Pulmonary artery endothelial cell (primary cell): ENCODE results near the gene ORM2. TPM values are rescaled to one million over a fixed set of nuclear protein-coding genes. Genes with fewer than 3 reads are reported as not detected.

Source experiments
- DNase-seq: peaks from one replicate; pipeline ENCODE4 v3.0.0-alpha.2; 2011; ENCODE audit warnings: low read depth, low spot score
- total RNA-seq: library from RNA; depleted of rRNA; stranded (reverse); fragments of >200 nt; gene quantifications from 2 replicates; pipeline ENCODE4 v1.2.3, GENCODE V29; 2014

The ORM2 gene
- total RNA-seq, 1 donor from 2014 or later: not detected

DNA sequence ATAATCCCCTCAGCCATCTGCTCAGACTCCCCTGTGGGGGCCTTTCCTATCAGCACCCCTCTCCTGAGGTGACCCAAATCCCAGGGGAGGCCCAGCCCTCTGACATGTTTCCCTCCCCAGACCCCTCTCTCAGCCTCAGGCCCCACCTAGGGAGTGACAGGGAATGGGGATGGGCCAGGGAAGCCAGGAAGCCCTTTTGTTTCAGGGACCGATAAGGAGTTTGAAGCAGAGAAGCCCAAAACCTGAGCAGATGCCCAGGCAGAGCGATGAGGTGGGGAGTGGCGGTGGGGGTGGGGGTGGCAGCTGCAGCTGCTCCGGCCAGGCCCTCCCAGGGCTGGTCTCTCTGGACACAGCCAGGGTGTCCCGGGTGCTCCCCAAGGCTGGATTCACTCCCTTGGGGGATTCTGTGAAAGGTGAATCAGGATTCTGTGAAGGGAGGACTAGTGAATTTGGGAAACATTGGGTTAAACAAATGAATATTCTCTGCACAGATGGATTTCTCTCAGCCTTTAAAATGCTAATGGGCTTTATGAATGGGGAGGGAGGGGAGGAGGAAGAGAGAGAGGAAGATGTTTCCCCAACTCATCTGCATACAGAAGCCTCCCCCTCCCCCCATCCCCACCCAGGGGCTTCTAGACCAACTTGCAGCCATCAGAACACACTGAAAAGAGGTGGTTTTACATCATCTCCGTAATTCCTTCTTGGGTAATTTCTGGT is 40.7 kb downstream of the ORM2 start:
- DNase-seq: no peak

- no peak for DNase-seq
These were observed 41.3 kb downstream of the ORM2 start for GRCh38 chr9:114370968-114371320.

- DNase-seq: no peak
These were observed 41.8 kb downstream of the ORM2 start for GRCh38 chr9:114371343-114371944.

GRCh38 chr9:114371973-114372917 is 42.6 kb downstream of the ORM2 start:
- no peak for DNase-seq

DNA sequence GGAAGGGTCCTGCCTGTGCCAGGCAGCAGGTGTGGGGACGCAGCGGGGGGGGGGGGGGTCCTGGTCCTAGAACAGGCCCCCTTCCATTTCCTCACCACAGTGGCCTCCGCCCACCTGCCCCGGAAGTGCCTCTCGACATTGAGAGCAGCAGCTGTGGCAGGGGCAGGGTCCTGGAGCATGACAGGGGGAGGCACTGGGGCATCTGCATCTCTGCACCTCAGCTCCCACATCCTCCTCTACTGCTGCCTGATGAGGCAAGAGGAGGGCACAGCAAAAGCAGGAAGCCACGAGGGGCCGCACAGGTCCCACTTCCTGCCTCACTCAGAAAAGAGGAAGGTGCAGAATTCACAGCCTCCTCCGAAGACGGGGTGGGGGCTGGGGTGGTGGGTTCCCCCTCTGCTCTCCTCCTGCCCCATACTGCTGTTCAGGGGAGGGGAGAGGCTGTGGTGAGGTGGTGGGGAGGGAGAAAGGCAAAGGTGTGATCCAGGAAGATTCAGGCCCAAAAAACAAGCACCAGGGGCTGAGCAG is 43.3 kb downstream of the ORM2 start:
- no peak for DNase-seq

DNA sequence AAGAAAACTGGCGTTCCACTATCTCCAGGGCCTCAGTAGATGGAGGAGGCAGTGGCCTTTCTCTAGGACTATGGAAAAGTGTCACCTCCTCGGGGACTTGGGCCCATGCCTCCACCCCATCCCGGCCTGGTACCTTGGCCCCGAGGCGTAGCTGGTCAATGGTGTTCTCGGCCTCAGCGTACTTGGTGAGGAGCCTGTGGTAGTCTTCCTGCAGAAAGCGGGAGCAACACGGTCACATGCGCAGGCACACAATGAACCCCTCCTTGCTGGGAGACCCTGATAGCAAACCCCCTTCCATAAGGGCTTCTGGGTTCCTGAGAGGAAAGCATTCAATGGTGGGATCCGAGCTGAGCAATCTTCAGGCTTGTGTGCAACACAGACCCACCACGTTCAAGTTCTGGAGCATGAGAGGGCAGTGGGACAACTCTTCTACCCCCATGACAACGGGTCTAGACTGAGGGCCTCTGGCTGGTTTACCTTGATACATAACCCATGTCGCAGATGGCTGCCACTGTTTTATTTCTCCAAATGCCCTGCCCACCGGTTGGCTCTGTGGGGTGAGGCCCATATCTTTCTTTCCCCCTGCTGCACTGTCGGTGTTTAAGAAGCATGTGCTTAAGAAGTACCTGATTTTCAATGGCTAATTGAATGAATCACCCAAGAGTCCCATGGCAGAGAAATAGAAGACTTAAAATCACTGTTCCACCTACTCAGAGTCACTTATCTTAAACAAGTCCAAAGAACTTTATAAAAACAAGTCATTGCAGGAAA is 44.5 kb downstream of the ORM2 start:
- DNase-seq: no peak

DNA sequence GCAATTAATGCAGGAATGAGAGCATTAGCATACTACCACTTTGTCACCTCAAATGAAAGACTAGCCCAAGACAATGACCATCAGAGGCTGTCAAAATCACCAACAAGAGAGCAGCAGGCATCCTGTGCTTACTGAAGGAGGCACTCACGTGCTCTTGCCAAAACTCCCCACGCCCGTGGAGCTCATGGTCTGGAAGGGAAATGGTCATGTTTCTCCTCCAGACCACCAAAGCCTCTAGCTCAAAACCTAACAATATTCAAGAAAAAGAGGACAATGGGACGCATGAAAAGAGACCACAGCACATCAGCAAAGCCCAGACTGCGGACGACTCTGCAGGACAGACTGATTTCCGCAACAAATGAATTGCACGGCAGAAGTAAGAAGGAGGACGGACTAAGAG is 45.3 kb downstream of the ORM2 start:
- DNase-seq: no peak

- DNase-seq: no peak
These were observed 45.9 kb downstream of the ORM2 start for GRCh38 chr9:114375386-114376175.

DNA sequence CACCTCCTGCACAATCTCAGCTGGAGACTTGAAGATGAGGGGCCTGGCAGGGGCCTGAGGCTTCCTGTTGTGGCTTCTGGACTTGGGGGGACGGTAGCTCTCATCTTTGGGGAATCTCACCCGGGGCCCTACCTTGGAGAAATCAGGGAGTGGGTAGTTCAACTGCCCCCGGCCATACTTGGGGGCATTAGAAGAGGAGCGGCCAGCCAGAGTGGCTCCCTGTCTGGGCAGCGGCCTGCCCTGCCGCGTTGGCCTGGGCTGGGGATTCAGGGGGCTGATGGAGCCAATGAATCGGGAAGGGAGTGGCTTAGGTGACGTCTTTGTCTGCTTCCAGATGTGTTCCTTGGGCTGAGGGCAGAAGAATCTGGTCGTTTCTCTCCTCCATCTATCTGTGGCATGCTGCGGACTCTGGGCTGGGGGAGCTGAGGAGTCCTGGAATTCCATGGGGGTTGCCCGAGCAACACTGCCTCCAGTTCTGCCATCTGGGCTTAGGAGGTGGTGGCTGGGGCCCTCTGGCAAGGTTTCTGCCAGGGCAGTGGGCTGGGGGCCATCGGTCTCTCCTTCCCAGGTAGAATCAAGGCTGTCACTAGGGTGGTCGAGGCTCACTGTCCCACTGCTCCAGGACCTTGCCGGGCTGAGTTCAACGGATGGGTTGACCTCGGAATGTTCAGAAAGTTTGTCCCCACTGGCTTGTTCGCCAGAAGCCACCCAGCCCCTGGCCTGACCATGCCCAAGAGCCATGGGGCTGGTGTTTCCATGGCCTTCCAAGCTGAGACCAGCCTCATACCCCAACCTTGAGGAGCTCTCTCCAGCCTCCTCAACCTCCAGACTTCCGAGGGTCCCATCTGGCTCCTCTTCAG is 47.1 kb downstream of the ORM2 start:
- DNase-seq: no peak

GRCh38 chr9:114378016-114378415 is 48.3 kb downstream of the ORM2 start:
- no peak for DNase-seq

DNA sequence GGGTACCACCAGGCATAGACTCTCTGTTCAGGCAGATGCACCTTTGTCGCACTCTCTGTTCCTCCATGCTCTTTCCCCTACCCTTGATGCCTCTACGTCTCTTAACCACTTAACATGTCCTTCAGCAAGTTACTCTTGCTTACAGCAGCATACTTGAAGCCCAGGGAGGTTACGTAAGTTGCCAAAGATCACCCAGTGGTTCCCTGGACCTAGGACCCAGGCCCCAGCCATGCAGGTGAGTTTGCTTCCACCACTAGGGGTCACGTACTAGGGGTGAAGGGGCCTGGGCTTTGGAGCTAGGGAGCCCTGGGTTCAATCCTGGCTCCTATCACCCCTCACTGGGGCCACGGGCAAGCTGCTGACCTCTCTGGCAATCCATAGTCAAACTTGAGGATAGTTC is 49.2 kb downstream of the ORM2 start:
- no peak for DNase-seq

Other genes with a start within 250 kb of the ORM2 start
- gene KIF12, start 230.6 kb upstream of the ORM2 start, total RNA-seq: 0.18 and 0.53 TPM in 2 replicates
- 4.4 and 8.2 TPM in 2 replicates for gene COL27A1, start 174.3 kb upstream of the ORM2 start, total RNA-seq
- not detected in 2 replicates for gene ORM1, start 6.8 kb upstream of the ORM2 start, total RNA-seq
- 5.4 and 6.1 TPM in 2 replicates for gene AKNA, start 58.1 kb downstream of the ORM2 start, total RNA-seq
- gene WHRN, start 175.6 kb downstream of the ORM2 start, total RNA-seq: 0.14 and 0.20 TPM in 2 replicates